Spinal cord (tissue), 10 donors: ENCODE data around the gene ZNF569. TPM values are rescaled to one million over a fixed set of nuclear protein-coding genes. Genes with fewer than 3 reads are reported as not detected.

ENCODE experiments used
- DNase-seq, 6 donors: peaks; one replicate each; pipeline versions ENCODE4 v3.0.0 to v3.0.0-alpha.2; 2013 to 2015; ENCODE audit warnings: low spot score in 6 of 6, low read depth in 4 of 6
- H3K27ac ChIP-seq: one replicate; pipeline ENCODE4 v1.5.1; 2013; ENCODE audit warnings: low read depth, low read length, control low read depth
- H3K27me3 ChIP-seq: one replicate; pipeline ENCODE4 v1.6.1; 2013; ENCODE audit warnings: low read length; ENCODE audit not compliant: control insufficient read depth, insufficient read depth
- H3K36me3 ChIP-seq: one replicate; pipeline ENCODE4 v1.6.1; 2013; ENCODE audit warnings: low read length; ENCODE audit not compliant: control insufficient read depth, insufficient read depth
- H3K4me1 ChIP-seq: one replicate; pipeline ENCODE4 v1.6.1; 2013; ENCODE audit warnings: low read length; ENCODE audit not compliant: control insufficient read depth, insufficient read depth
- H3K4me3 ChIP-seq: one replicate; pipeline ENCODE4 v1.5.1; 2013; ENCODE audit warnings: low read depth, low read length, control low read depth
- H3K9me3 ChIP-seq: one replicate; pipeline ENCODE4 v1.6.1; 2013; ENCODE audit warnings: low read length; ENCODE audit not compliant: control insufficient read depth, insufficient read depth
- WGBS: methylation state at CpG from one replicate; pipeline ENCODE4 v1.1.5; 2013; ENCODE audit warnings: missing lambda C conversion rate; ENCODE audit not compliant: insufficient coverage; 5-methylcytosine and 5-hydroxymethylcytosine counted together
- polyA plus RNA-seq, 2 donors: library from polyadenylated mRNA; unstranded; fragments of 120-200 nt; gene quantifications; one replicate each; pipeline ENCODE4 v1.2.1, GENCODE V29; 2013; ENCODE audit not compliant: insufficient read length in 2 of 2
- total RNA-seq, 2 donors: library from RNA; depleted of rRNA in 1 of 2; stranded (reverse); fragments of 120-200 nt in 1 of 2; fragments of >200 nt in 1 of 2; gene quantifications; one replicate each; pipeline versions ENCODE4 v1.2.3 to v1.2.4, GENCODE V29; 2013 to 2014
- donor health status: healthy.

ZNF569 gene
- total and polyA plus RNA-seq, 4 donors, result 12.1 to 26.1 (median 13.7) TPM

GRCh38 chr19:37484406-37485168, 17.3 kb upstream of the ZNF569 start:
- Histone ChIP-seq H3K4me1 (no peaks in the 10 kb centered on the region), H3K9me3 (peaks cover 29% of the 10 kb centered on the region), H3K27me3 (no peaks in the 10 kb centered on the region), H3K36me3 (peaks cover 44% of the 10 kb centered on the region), H3K4me3 (no peak overlapping the region), H3K27ac (no peak overlapping the region)
- DNase-seq, result no peak
- no CpG with 5 or more reads among the region's 8 CpGs for WGBS

GRCh38 chr19:37472165-37472564, 4.9 kb upstream of the ZNF569 start:
- Histone ChIP-seq H3K27ac (no peak overlapping the region), H3K36me3 (peaks cover 24% of the 10 kb centered on the region), H3K27me3 (no peaks in the 10 kb centered on the region), H3K4me1 (peaks cover 16% of the 10 kb centered on the region), H3K4me3 (no peak overlapping the region), H3K9me3 (no peaks in the 10 kb centered on the region)
- no peak for DNase-seq
- WGBS, result 100% methylated on average over 9 of the region's 9 CpGs

- 94% methylated on average over 2 of the region's 4 CpGs for WGBS
- no peak for DNase-seq
- Histone ChIP-seq H3K27ac (no peak overlapping the region), H3K36me3 (peaks cover 14% of the 10 kb centered on the region), H3K27me3 (no peaks in the 10 kb centered on the region), H3K9me3 (no peaks in the 10 kb centered on the region), H3K4me3 (peak overlapping the region; percentile 86), H3K4me1 (peaks cover 20% of the 10 kb centered on the region)
These were observed 3.0 kb upstream of the ZNF569 start for GRCh38 chr19:37470216-37470615.

- H3K36me3 ChIP-seq, result peaks cover 21% of the 10 kb centered on the region
- peak within 1 kb of the TSS; percentile 93 for H3K27ac ChIP-seq
- H3K4me3 ChIP-seq, result peak within 1 kb of the TSS; percentile 86
- no peaks in the 10 kb centered on the region for H3K27me3 ChIP-seq
- 0% methylated on average over 63 of the region's 63 CpGs for WGBS
- no peaks in the 10 kb centered on the region for H3K9me3 ChIP-seq
- DNase-seq, result peak; percentile 81 to 97 (median 88)
- H3K4me1 ChIP-seq, result peaks cover 20% of the 10 kb centered on the region
These were observed 1.9 kb upstream of the ZNF569 start, which contains the start of gene ZNF570 for GRCh38 chr19:37468961-37469777. TSS of gene ZNF570 (plus strand) at chr19:37469356. CDS start at chr19:37470355, 999 bp downstream.

- DNase-seq, result no peak
- WGBS, result 24% methylated on average over 16 of the region's 18 CpGs
- Histone ChIP-seq H3K4me3 (peak overlapping the region; percentile 76), H3K27ac (peak overlapping the region; percentile 96), H3K27me3 (no peaks in the 10 kb centered on the region), H3K4me1 (peaks cover 20% of the 10 kb centered on the region), H3K9me3 (no peaks in the 10 kb centered on the region), H3K36me3 (peaks cover 24% of the 10 kb centered on the region)
These were observed 405 bp upstream of the ZNF569 start for GRCh38 chr19:37467608-37468090.

GRCh38 chr19:37466277-37466797, 907 bp downstream of the ZNF569 start:
- no peak for DNase-seq
- Histone ChIP-seq H3K36me3 (peaks cover 19% of the 10 kb centered on the region), H3K9me3 (peaks cover 2% of the 10 kb centered on the region), H3K27me3 (no peaks in the 10 kb centered on the region), H3K4me1 (peaks cover 20% of the 10 kb centered on the region), H3K27ac (peak overlapping the region; percentile 96), H3K4me3 (peak overlapping the region; percentile 76)
- WGBS, result under 1% methylated on average over 11 of the region's 25 CpGs

GRCh38 chr19:37452500-37453245, 14.6 kb downstream of the ZNF569 start:
- no CpG with 5 or more reads among the region's 4 CpGs for WGBS
- H3K4me1 ChIP-seq, result no peaks in the 10 kb centered on the region
- peaks cover 7% of the 10 kb centered on the region for H3K36me3 ChIP-seq
- H3K4me3 ChIP-seq, result no peak overlapping the region
- H3K9me3 ChIP-seq, result peaks cover 34% of the 10 kb centered on the region
- DNase-seq, result no peak
- no peaks in the 10 kb centered on the region for H3K27me3 ChIP-seq
- no peak overlapping the region for H3K27ac ChIP-seq

GRCh38 chr19:37413313-37414084, 53.7 kb downstream of the ZNF569 start:
- Histone ChIP-seq H3K4me1 (no peaks in the 10 kb centered on the region), H3K27ac (no peak overlapping the region), H3K9me3 (peaks cover 39% of the 10 kb centered on the region), H3K36me3 (no peaks in the 10 kb centered on the region), H3K4me3 (no peak overlapping the region), H3K27me3 (no peaks in the 10 kb centered on the region)
- WGBS, result no CpG with 5 or more reads among the region's 1 CpG
- no peak for DNase-seq
